Gastroesophageal sphincter (tissue), 4 donors: ENCODE data around the gene MORN5. TPM values are rescaled to one million over a fixed set of nuclear protein-coding genes. Genes with fewer than 3 reads are reported as not detected.

Source experiments
- ATAC-seq: fragments of 150-250 bp; one replicate; pipeline ENCODE4 v1.9.1; 2016; ENCODE audit warnings: mild to moderate bottlenecking, moderate library complexity
- H3K27ac ChIP-seq, 4 donors: fragments of 200-600 bp; sonication (generic) in 3 of 4; 1 replicate in 3 of 4; 2 replicates in 1 of 4; pipeline ENCODE4 v1.5.1; 2016 to 2019
- H3K27me3 ChIP-seq: fragments of 200-600 bp; sonication (generic); one replicate; pipeline ENCODE4 v1.5.1; 2019
- H3K36me3 ChIP-seq, 2 donors: fragments of 200-600 bp; sonication (generic); one replicate each; pipeline ENCODE4 v1.5.1; 2019; ENCODE audit warnings: control low read depth in 1 of 2
- H3K4me1 ChIP-seq, 3 donors: fragments of 200-600 bp; sonication (generic); 1 replicate in 2 of 3; 2 replicates in 1 of 3; pipeline ENCODE4 v1.5.1; 2016 to 2019; ENCODE audit warnings: control low read depth in 2 of 3
- H3K4me3 ChIP-seq, 2 donors: fragments of 200-600 bp; sonication (generic); one replicate each; pipeline ENCODE4 v1.5.1; 2019; ENCODE audit warnings: mild to moderate bottlenecking in 1 of 2, moderate library complexity in 1 of 2
- H3K9me3 ChIP-seq, 3 donors: fragments of 200-600 bp; sonication (generic); one replicate each; pipeline ENCODE4 v1.5.1; 2017 to 2019; ENCODE audit warnings: control low read depth in 2 of 3
- CTCF ChIP-seq, 4 experiments: fragments of 200-600 bp in 2 of 4; fragments of 450-650 bp in 2 of 4; sonication (generic) in 1 of 4; IDR thresholded peaks; one replicate each; pipeline ENCODE4 v1.5.1; 2017 to 2019; ENCODE audit warnings: antibody characterized with exemption in 4 of 4, mild to moderate bottlenecking in 2 of 4, moderate library complexity in 2 of 4
- EP300 ChIP-seq: sonication (generic); formaldehyde crosslinking; IDR thresholded peaks from one replicate; pipeline ENCODE4 v1.6.1; 2017; ENCODE audit warnings: antibody characterized with exemption, mild to moderate bottlenecking
- POLR2A ChIP-seq, 2 donors: fragments of 450-650 bp; IDR thresholded peaks; one replicate each; pipeline ENCODE4 v1.6.1; 2017; ENCODE audit warnings: antibody characterized with exemption in 2 of 2, mild to moderate bottlenecking in 2 of 2, moderate library complexity in 1 of 2
- POLR2AphosphoS5 ChIP-seq: sonication (generic); formaldehyde crosslinking; IDR thresholded peaks from one replicate; pipeline ENCODE4 v1.6.1; 2017; ENCODE audit warnings: antibody characterized with exemption
- WGBS, 2 donors: methylation state at CpG; one replicate each; pipeline ENCODE4 v1.1.5; 2018; ENCODE audit warnings: low coverage in 1 of 2; 5-methylcytosine and 5-hydroxymethylcytosine counted together
- small RNA-seq, 4 donors: library from RNA; depleted of rRNA; stranded (forward); fragments of <200 nt; gene quantifications; one replicate each; pipeline ENCODE3, GENCODE V24; 2016
- total RNA-seq, 4 donors: library from RNA; depleted of rRNA; stranded (reverse); fragments of >200 nt; gene quantifications; one replicate each; pipeline ENCODE4 v1.1.0, GENCODE V29; 2016

Gene MORN5
- total RNA-seq, 4 donors from 2014 or later: 6.2 TPM; not detected in 3

DNA sequence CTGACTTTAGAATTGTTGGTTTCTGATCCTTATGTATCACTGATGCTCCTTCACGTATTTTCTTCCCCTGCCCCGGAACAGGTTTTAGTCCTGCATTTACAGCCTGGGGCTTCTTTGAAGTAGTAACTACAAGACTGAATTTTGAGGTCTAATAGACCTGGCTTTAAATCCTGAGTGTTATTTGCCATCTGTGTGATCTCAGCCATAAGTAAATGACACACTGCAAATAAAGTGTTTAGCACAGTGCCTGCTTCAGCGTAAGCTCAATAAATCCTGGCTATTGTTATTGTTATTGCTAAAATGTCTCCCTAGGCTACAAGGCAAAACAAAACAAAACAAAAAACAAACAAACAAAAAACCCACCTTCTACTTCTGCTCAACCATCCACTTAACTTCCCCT, 84.6 kb downstream of the MORN5 start:
- H3K36me3 ChIP-seq: peaks cover 10 to 98% of the 10 kb centered on the region in 2 donors
- no peak for ATAC-seq

GRCh38 chr9:122246666-122247065, 87.0 kb downstream of the MORN5 start:
- no peak for TF ChIP-seq POLR2A (IDR thresholded peaks at IDR 0.05)
- TF ChIP-seq POLR2AphosphoS5: no peak
- no peak for TF ChIP-seq CTCF (IDR thresholded peaks at IDR 0.05)
- TF ChIP-seq EP300: no peak
- peaks cover 0 to 8% (median 0%) of the 10 kb centered on the region in 3 donors for H3K4me1 ChIP-seq
- no peaks in the 10 kb centered on the region for H3K9me3 ChIP-seq
- 54 to 100% methylated on average over 1 to 3 of the region's 3 CpGs for WGBS, 2 donors
- no peaks in the 10 kb centered on the region for H3K27me3 ChIP-seq
- no peak for ATAC-seq
- no peak overlapping the region for H3K4me3 ChIP-seq
- H3K27ac ChIP-seq: no peak overlapping the region
- peaks cover 10 to 98% of the 10 kb centered on the region in 2 donors for H3K36me3 ChIP-seq

More for the DNA sequence above, 84.6 kb downstream of the MORN5 start:
- H3K27ac ChIP-seq: no peak overlapping the region
- H3K4me1 ChIP-seq: peaks cover 0 to 8% (median 0%) of the 10 kb centered on the region in 3 donors
- no peak for TF ChIP-seq EP300
- TF ChIP-seq POLR2A (IDR thresholded peaks at IDR 0.05): no peak
- no peak overlapping the region for H3K4me3 ChIP-seq
- WGBS, 2 donors: 83 to 86% methylated on average over 3 of the region's 3 CpGs
- no peaks in the 10 kb centered on the region for H3K9me3 ChIP-seq
- no peaks in the 10 kb centered on the region for H3K27me3 ChIP-seq

- 46 to 100% methylated on average over 2 to 4 of the region's 5 CpGs for WGBS, 2 donors
- Histone ChIP-seq H3K36me3 (peaks cover 10 to 94% of the 10 kb centered on the region in 2 donors), H3K27ac (no peak overlapping the region), H3K4me3 (no peak overlapping the region), H3K27me3 (no peaks in the 10 kb centered on the region), H3K9me3 (no peaks in the 10 kb centered on the region), H3K4me1 (peaks cover 0 to 8% (median 0%) of the 10 kb centered on the region in 3 donors)
- no peak for TF ChIP-seq POLR2AphosphoS5
- no peak for TF ChIP-seq CTCF (IDR thresholded peaks at IDR 0.05)
- TF ChIP-seq EP300: no peak
- TF ChIP-seq POLR2A (IDR thresholded peaks at IDR 0.05): no peak
- ATAC-seq: peak; percentile 36
These were observed 88.7 kb downstream of the MORN5 start for GRCh38 chr9:122248448-122248865.

Small RNA genes lying within 50 kb of the gene (small RNA-seq; reads per million reads assigned to genes)
- 0 reads per million in 4 donors for gene MIR4478

Other genes with a start within 250 kb of the MORN5 start
- gene TTLL11, start 66.6 kb upstream of the MORN5 start, total RNA-seq: 10 to 100 TPM; 15.1 to 42.6 (median 29.1) TPM
- 10 to 100 TPM; 39.0 to 84.0 (median 71.9) TPM for gene NDUFA8, start 129 bp upstream of the MORN5 start, total RNA-seq
- gene LHX6, start 69.0 kb downstream of the MORN5 start, total RNA-seq: 10 to 100 TPM in 1 of 4 donors, 1 to 10 TPM in 3; 1.7 to 13.0 (median 4.9) TPM
- 10 to 100 TPM; 11.0 to 21.5 (median 18.1) TPM for gene RBM18, start 104.9 kb downstream of the MORN5 start, total RNA-seq
- gene MRRF, start 105.0 kb downstream of the MORN5 start, total RNA-seq: 10 to 100 TPM; 24.1 to 38.0 (median 29.7) TPM
- 100 to 1,000 TPM in 1 of 4 donors, 10 to 100 TPM in 3; 15.8 to 154 (median 46.4) TPM for gene PTGS1, start 211.1 kb downstream of the MORN5 start, total RNA-seq